HepG2 (cell line): Measurements from ENCODE around the gene HMG20B. TPM values are rescaled to one million over a fixed set of nuclear protein-coding genes. Genes with fewer than 3 reads are reported as not detected.

Experiments
- ATF1 ChIP-seq: IDR thresholded peaks from 2 replicates; pipeline ENCODE4 v1.6.1; 2016; ENCODE audit warnings: mild to moderate bottlenecking, control low read depth
- CCDC6 ChIP-seq: sonication (generic); formaldehyde crosslinking; IDR thresholded peaks from 2 replicates; pipeline ENCODE4 v1.8.1; 2022; ENCODE audit warnings: mild to moderate bottlenecking, missing genetic modification reagents, moderate library complexity
- DMAP1 ChIP-seq: IDR thresholded peaks from 2 replicates; pipeline ENCODE4 v1.6.1; 2016
- GATAD2A ChIP-seq: IDR thresholded peaks from 2 replicates; pipeline ENCODE4 v1.6.1; 2016
- KDM3A ChIP-seq: IDR thresholded peaks from 2 replicates; pipeline ENCODE4 v1.6.1; 2018; ENCODE audit warnings: low read depth, missing compliant biosample characterization
- NCOA2 ChIP-seq: sonication (generic); formaldehyde crosslinking; IDR thresholded peaks from 2 replicates; pipeline ENCODE4 v1.8.0; 2022; ENCODE audit warnings: inconsistent platforms
- NFYC ChIP-seq: IDR thresholded peaks from 2 replicates; pipeline ENCODE4 v1.6.1; 2016; ENCODE audit warnings: missing genetic modification reagents, missing compliant biosample characterization
- PHB2 ChIP-seq: fragments of 450-650 bp; IDR thresholded peaks from 2 replicates; pipeline ENCODE4 v1.6.1; 2018; ENCODE audit not compliant: partially characterized antibody
- PHF5A ChIP-seq: IDR thresholded peaks from one replicate; pipeline ENCODE4 v1.6.1; 2018; ENCODE audit warnings: low read depth, missing genetic modification reagents; ENCODE audit not compliant: unreplicated experiment
- PHF8 ChIP-seq: sonication (generic); formaldehyde crosslinking; IDR thresholded peaks from 2 replicates; pipeline ENCODE4 v1.5.0; 2020; ENCODE audit warnings: missing genetic modification reagents
- RBFOX2 ChIP-seq: fragments of 200-400 bp; formaldehyde crosslinking; IDR thresholded peaks from 2 replicates; pipeline ENCODE4 v1.6.1; 2017; ENCODE audit warnings: low read depth, mild to moderate bottlenecking, low read length
- SALL2 ChIP-seq: sonication (generic); formaldehyde crosslinking; IDR thresholded peaks from 2 replicates; pipeline ENCODE4 v1.8.1; 2023; ENCODE audit warnings: mild to moderate bottlenecking, missing genetic modification reagents, inconsistent platforms
- SIN3B ChIP-seq: fragments of 150-350 bp; IDR thresholded peaks from 2 replicates; pipeline ENCODE4 v1.6.1; 2014; ENCODE audit warnings: low read length
- SMC3 ChIP-seq: IDR thresholded peaks from 2 replicates; pipeline ENCODE4 v1.6.1; 2011; ENCODE audit warnings: low read length, improper control_type of control experiment
- WIZ ChIP-seq: sonication (generic); formaldehyde crosslinking; IDR thresholded peaks from 2 replicates; pipeline ENCODE4 v1.5.1; 2020; ENCODE audit warnings: mild to moderate bottlenecking, missing genetic modification reagents
- ZFP62 ChIP-seq: sonication (generic); formaldehyde crosslinking; IDR thresholded peaks from 2 replicates; pipeline ENCODE4 v1.4.0; 2020; ENCODE audit warnings: missing genetic modification reagents
- ZNF10 ChIP-seq: sonication (generic); formaldehyde crosslinking; IDR thresholded peaks from 2 replicates; pipeline ENCODE4 v1.4.0; 2020; ENCODE audit warnings: mild to moderate bottlenecking, low read depth, missing genetic modification reagents, borderline replicate concordance
- ZNF20 ChIP-seq: sonication (generic); formaldehyde crosslinking; IDR thresholded peaks from 2 replicates; pipeline ENCODE4 v1.4.0; 2020; ENCODE audit warnings: mild to moderate bottlenecking, moderate library complexity, missing genetic modification reagents
- ZNF367 ChIP-seq: sonication (generic); formaldehyde crosslinking; IDR thresholded peaks from 2 replicates; pipeline ENCODE4 v1.4.0; 2020; ENCODE audit warnings: missing genetic modification reagents, borderline replicate concordance
- ZNF724P ChIP-seq: sonication (generic); formaldehyde crosslinking; IDR thresholded peaks from 2 replicates; pipeline ENCODE4 v1.8.0; 2022; ENCODE audit warnings: missing genetic modification reagents, borderline replicate concordance
- ZNF737 ChIP-seq: sonication (generic); formaldehyde crosslinking; IDR thresholded peaks from 2 replicates; pipeline ENCODE4 v1.5.0; 2020; ENCODE audit warnings: missing genetic modification reagents, mild to moderate bottlenecking, borderline replicate concordance
- ZNF883 ChIP-seq: sonication (generic); formaldehyde crosslinking; IDR thresholded peaks from 2 replicates; pipeline ENCODE4 v1.5.1; 2020; ENCODE audit warnings: mild to moderate bottlenecking, missing genetic modification reagents; ENCODE audit errors: not compliant biosample characterization
- polyA plus RNA-seq, 8 experiments: library from polyadenylated mRNA; depleted of rRNA in 3 of 8; stranded (reverse) in 7 of 8; unstranded in 1 of 8; fragments of >200 nt; fragmentation: Illumina TruSeq in 4 of 8; extraction: Trizol in 4 of 8; gene quantifications; 2 replicates each; pipeline versions ENCODE4 v1.2.1 to v1.2.3, GENCODE V29; 2011 to 2016; ENCODE audit warnings: low read depth in 4 of 8, missing spikeins in 1 of 8, mixed read lengths in 1 of 8; ENCODE audit not compliant: insufficient read depth in 1 of 8
- total RNA-seq, 5 experiments: library from RNA; depleted of rRNA; stranded (reverse); fragments of >200 nt; fragmentation: Illumina TruSeq; extraction: Trizol; gene quantifications; 2 replicates each; pipeline ENCODE4 v1.2.3, GENCODE V29; 2016; ENCODE audit warnings: low read depth in 1 of 5
- TF ChIP-seq, protein P1 (sequence below): sonication (generic); formaldehyde crosslinking; conservative IDR thresholded peaks from 2 replicates; pipeline ENCODE4 v1.8.1; 2023; ENCODE audit warnings: missing genetic modification reagents
- TF ChIP-seq, protein P2 (sequence below): sonication (generic); formaldehyde crosslinking; IDR thresholded peaks from 2 replicates; pipeline ENCODE4 v1.5.1; 2020; ENCODE audit warnings: missing genetic modification reagents, mild to moderate bottlenecking, borderline replicate concordance
- TF ChIP-seq, protein P3 (sequence below): sonication (generic); formaldehyde crosslinking; IDR thresholded peaks from 2 replicates; pipeline ENCODE4 v1.5.0; 2020; ENCODE audit warnings: missing genetic modification reagents
- TF ChIP-seq, protein P4 (sequence below): sonication (generic); formaldehyde crosslinking; IDR thresholded peaks from 2 replicates; pipeline ENCODE4 v1.4.0; 2020; ENCODE audit warnings: missing genetic modification reagents, mild to moderate bottlenecking, borderline replicate concordance

Gene HMG20B
- total and polyA plus RNA-seq, 2 of the 13 experiments (the other 11 are each of a cell fraction or from before 2014, with no cell fraction given), result 23.9 to 29.2 TPM

DNA sequence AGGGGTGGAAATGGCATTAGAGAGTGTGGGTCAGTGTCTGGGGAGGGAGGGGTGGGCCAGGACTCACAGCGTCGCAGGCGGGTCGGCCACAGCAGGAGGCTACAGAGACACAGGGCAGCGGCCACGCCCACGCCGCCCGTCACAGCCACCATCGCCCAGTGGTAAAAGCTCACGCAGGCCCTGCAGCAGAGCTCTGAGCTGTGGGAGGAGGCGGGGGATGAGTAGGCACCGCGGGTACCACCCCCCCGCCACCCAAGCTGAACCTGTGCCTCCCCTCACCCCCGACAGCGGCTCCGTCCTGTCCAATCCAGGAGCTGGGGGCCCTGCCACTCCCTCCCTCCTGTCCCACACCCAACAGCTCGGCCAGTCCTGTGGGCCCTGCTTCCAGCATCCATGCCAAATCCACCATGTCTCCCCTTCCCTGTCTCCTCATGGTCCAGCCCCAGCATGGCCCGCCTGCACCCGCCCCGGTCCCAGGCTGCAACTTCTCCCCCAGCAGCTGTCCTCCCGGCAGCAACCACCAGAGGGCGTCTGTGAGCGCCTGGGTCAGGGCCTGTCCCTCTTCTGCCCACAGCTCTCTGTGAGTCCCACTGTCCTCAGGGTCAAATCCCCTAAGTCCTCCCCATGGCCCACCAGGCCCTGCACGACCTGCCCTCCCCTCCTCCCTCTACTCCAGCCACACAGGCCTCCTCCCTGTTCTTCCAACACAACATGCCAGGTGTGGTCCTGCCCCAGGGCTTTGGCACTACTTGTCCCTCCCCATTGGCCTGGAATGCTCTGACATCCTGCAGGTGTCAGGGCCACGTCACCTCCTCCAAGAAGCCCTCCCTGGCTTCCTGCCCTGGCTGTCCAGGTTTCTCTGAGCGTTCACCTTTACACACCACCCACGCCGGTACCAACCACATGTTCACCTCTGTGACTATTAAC lies 27.7 kb upstream of the HMG20B start (continued):
- no peak for TF ChIP-seq ZFP62 (CRISPR knock-in tag)
- TF ChIP-seq ZNF883 (CRISPR knock-in tag), result no peak
- peak; percentile 42; the same call in 1 of the 2 replicates for TF ChIP-seq KDM3A
- no peak for TF ChIP-seq PHB2
- TF ChIP-seq PHF8, result no peak
- TF ChIP-seq ZNF20 (CRISPR knock-in tag), result no peak
- TF ChIP-seq ZNF737 (CRISPR knock-in tag), result no peak
- TF ChIP-seq NCOA2, result no peak
- no peak for TF ChIP-seq ZNF10 (CRISPR knock-in tag)
- TF ChIP-seq, protein P1, sequence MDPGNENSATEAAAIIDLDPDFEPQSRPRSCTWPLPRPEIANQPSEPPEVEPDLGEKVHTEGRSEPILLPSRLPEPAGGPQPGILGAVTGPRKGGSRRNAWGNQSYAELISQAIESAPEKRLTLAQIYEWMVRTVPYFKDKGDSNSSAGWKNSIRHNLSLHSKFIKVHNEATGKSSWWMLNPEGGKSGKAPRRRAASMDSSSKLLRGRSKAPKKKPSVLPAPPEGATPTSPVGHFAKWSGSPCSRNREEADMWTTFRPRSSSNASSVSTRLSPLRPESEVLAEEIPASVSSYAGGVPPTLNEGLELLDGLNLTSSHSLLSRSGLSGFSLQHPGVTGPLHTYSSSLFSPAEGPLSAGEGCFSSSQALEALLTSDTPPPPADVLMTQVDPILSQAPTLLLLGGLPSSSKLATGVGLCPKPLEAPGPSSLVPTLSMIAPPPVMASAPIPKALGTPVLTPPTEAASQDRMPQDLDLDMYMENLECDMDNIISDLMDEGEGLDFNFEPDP, result no peak
- no peak for TF ChIP-seq ZNF724P (CRISPR knock-in tag)
- peak; percentile 77 for TF ChIP-seq SMC3
- TF ChIP-seq, protein P2, sequence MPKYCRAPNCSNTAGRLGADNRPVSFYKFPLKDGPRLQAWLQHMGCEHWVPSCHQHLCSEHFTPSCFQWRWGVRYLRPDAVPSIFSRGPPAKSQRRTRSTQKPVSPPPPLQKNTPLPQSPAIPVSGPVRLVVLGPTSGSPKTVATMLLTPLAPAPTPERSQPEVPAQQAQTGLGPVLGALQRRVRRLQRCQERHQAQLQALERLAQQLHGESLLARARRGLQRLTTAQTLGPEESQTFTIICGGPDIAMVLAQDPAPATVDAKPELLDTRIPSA (CRISPR knock-in tag), result no peak
- TF ChIP-seq DMAP1 (CRISPR knock-in tag), result no peak
- TF ChIP-seq ZNF367 (CRISPR knock-in tag), result no peak
- no peak for TF ChIP-seq GATAD2A
- no peak for TF ChIP-seq ATF1
- TF ChIP-seq SALL2, result no peak
- TF ChIP-seq CCDC6, result no peak
- TF ChIP-seq, protein P3, sequence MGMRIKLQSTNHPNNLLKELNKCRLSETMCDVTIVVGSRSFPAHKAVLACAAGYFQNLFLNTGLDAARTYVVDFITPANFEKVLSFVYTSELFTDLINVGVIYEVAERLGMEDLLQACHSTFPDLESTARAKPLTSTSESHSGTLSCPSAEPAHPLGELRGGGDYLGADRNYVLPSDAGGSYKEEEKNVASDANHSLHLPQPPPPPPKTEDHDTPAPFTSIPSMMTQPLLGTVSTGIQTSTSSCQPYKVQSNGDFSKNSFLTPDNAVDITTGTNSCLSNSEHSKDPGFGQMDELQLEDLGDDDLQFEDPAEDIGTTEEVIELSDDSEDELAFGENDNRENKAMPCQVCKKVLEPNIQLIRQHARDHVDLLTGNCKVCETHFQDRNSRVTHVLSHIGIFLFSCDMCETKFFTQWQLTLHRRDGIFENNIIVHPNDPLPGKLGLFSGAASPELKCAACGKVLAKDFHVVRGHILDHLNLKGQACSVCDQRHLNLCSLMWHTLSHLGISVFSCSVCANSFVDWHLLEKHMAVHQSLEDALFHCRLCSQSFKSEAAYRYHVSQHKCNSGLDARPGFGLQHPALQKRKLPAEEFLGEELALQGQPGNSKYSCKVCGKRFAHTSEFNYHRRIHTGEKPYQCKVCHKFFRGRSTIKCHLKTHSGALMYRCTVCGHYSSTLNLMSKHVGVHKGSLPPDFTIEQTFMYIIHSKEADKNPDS, result no peak
- no peak for TF ChIP-seq WIZ (CRISPR knock-in tag)
- 0 out of 2 replicates have a peak, but pooled peaks have one; percentile 46 for TF ChIP-seq RBFOX2
- peak; percentile 48 for TF ChIP-seq PHF5A (CRISPR knock-in tag)
- TF ChIP-seq, protein P4, sequence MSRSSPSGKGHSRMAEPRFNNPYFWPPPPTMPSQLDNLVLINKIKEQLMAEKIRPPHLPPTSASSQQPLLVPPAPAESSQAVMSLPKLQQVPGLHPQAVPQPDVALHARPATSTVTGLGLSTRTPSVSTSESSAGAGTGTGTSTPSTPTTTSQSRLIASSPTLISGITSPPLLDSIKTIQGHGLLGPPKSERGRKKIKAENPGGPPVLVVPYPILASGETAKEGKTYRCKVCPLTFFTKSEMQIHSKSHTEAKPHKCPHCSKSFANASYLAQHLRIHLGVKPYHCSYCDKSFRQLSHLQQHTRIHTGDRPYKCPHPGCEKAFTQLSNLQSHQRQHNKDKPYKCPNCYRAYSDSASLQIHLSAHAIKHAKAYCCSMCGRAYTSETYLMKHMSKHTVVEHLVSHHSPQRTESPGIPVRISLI, result no peak
- no peak for TF ChIP-seq SIN3B
- no peak for TF ChIP-seq NFYC (CRISPR knock-in tag)
